ENCODE measurements around the gene COX6B1.
"Not testable (repeated sequence)": the region's sequence is repeated elsewhere in the genome, so short reads cannot be mapped to it uniquely, and the experiment has no call there.

COX6B1 gene

GRCh38 chr19:35648017-35648961 lies at the start of gene COX6B1:
Gene COX6B1, plus strand, starts transcription at chr19:35648323. Its CDS starts 2,921 bp downstream, at chr19:35651244.
- in situ Hi-C loops (cut with HindIII; ENCODE audit: low sequenced_read_pairs) = no loop called here
- DNase-seq (ENCODE audit: low read depth) = peak; percentile 90
- H3K4me3 ChIP-seq (ENCODE audit: low read depth, low read length) = peak within 1 kb of the TSS; percentile 74
- TF ChIP-seq CTCF (IDR thresholded peaks at IDR 0.05; ENCODE audit: low read depth, low read length, missing control alignments) = no peak

GRCh38 chr19:35601971-35602370 lies 46.2 kb upstream of the COX6B1 start:
- in situ Hi-C loops (cut with HindIII; ENCODE audit: low sequenced_read_pairs) = no loop called here
- no peak overlapping the region for H3K4me3 ChIP-seq (ENCODE audit: low read depth, low read length)
- no peak for DNase-seq (ENCODE audit: low read depth)
- no peak for TF ChIP-seq CTCF (IDR thresholded peaks at IDR 0.05; ENCODE audit: low read depth, low read length, missing control alignments)

- H3K4me3 ChIP-seq (ENCODE audit: low read depth, low read length); DNase-seq (ENCODE audit: low read depth); in situ Hi-C loops (cut with HindIII; ENCODE audit: low sequenced_read_pairs): not testable (repeated sequence)
Observed at GRCh38 chr19:35604436-35604835, 43.7 kb upstream of the COX6B1 start.

GRCh38 chr19:35607170-35607569 lies 41.0 kb upstream of the COX6B1 start:
- in situ Hi-C loops (cut with HindIII; ENCODE audit: low sequenced_read_pairs); H3K4me3 ChIP-seq (ENCODE audit: low read depth, low read length); DNase-seq (ENCODE audit: low read depth): not testable (repeated sequence)

- H3K4me3 ChIP-seq (ENCODE audit: low read depth, low read length) = no peak overlapping the region
- no peak for DNase-seq (ENCODE audit: low read depth)
- in situ Hi-C loops (cut with HindIII; ENCODE audit: low sequenced_read_pairs) = no loop called here
- no peak for TF ChIP-seq CTCF (IDR thresholded peaks at IDR 0.05; ENCODE audit: low read depth, low read length, missing control alignments)
Observed at GRCh38 chr19:35607661-35608060, 40.5 kb upstream of the COX6B1 start.

GRCh38 chr19:35608251-35608650 lies 39.9 kb upstream of the COX6B1 start:
- no peak for DNase-seq (ENCODE audit: low read depth)
- in situ Hi-C loops (cut with HindIII; ENCODE audit: low sequenced_read_pairs) = no loop called here
- no peak overlapping the region for H3K4me3 ChIP-seq (ENCODE audit: low read depth, low read length)
- no peak for TF ChIP-seq CTCF (IDR thresholded peaks at IDR 0.05; ENCODE audit: low read depth, low read length, missing control alignments)

- DNase-seq (ENCODE audit: low read depth) = no peak
- no peak for TF ChIP-seq CTCF (IDR thresholded peaks at IDR 0.05; ENCODE audit: low read depth, low read length, missing control alignments)
- no peak overlapping the region for H3K4me3 ChIP-seq (ENCODE audit: low read depth, low read length)
- in situ Hi-C loops (cut with HindIII; ENCODE audit: low sequenced_read_pairs) = no loop called here
Observed at GRCh38 chr19:35609851-35610353, 38.2 kb upstream of the COX6B1 start.
